GM12878 (cell line): ENCODE measurements around the gene SUFU. TPM values are rescaled to one million over a fixed set of nuclear protein-coding genes. Genes with fewer than 3 reads are reported as not detected.

ENCODE experiments used
- CREB1 ChIP-seq: IDR thresholded peaks from 2 replicates; pipeline ENCODE4 v1.6.1; 2012; ENCODE audit warnings: low read depth, mild to moderate bottlenecking, inconsistent platforms
- IRF4 ChIP-seq: IDR thresholded peaks from 2 replicates; pipeline ENCODE4 v1.6.1; 2011; ENCODE audit warnings: low read depth, low read length
- NBN ChIP-seq: fragments of 450-650 bp; IDR thresholded peaks from 2 replicates; pipeline ENCODE4 v1.6.1; 2016
- POLR2A ChIP-seq: IDR thresholded peaks from 2 replicates; pipeline ENCODE4 v1.6.1; 2011; ENCODE audit warnings: low read depth, mild to moderate bottlenecking, low read length
- RCOR1 ChIP-seq: conservative IDR thresholded peaks from 2 replicates; pipeline ENCODE4 v1.6.1; 2012; ENCODE audit warnings: low read depth, low read length, improper control_type of control experiment
- SMARCA5 ChIP-seq: fragments of 450-650 bp; IDR thresholded peaks from 2 replicates; pipeline ENCODE4 v1.6.1; 2017; ENCODE audit warnings: mild to moderate bottlenecking
- ZNF207 ChIP-seq: fragments of 450-650 bp; IDR thresholded peaks from 2 replicates; pipeline ENCODE4 v1.6.1; 2014; ENCODE audit warnings: antibody characterized with exemption, mild to moderate bottlenecking, borderline replicate concordance
- polyA plus RNA-seq, 11 experiments: library from polyadenylated mRNA; depleted of rRNA in 4 of 11; unstranded in 6 of 11; stranded (reverse) in 5 of 11; fragments of >200 nt; fragmentation: Nextera tagmentation in 4 of 11; fragmentation: Illumina TruSeq in 1 of 11; extraction: Ambion mirVana in 4 of 11; extraction: Trizol in 1 of 11; gene quantifications; 1 replicate in 1 of 11; 2 replicates in 10 of 11; pipeline versions ENCODE4 v1.2.1 to v1.2.3, GENCODE V29; 2011 to 2016; ENCODE audit warnings: inconsistent platforms in 2 of 11, missing spikeins in 2 of 11, low read depth in 1 of 11
- total RNA-seq, 4 experiments: library from RNA; depleted of rRNA in 3 of 4; stranded (reverse); fragments of >200 nt in 3 of 4; fragmentation: Illumina TruSeq in 1 of 4; extraction: Trizol in 1 of 4; gene quantifications; 2 replicates each; pipeline versions ENCODE4 v1.2.1 to v1.2.3, GENCODE V29; 2013 to 2021
- TF ChIP-seq, protein P1 (sequence below): fragments of 450-650 bp; IDR thresholded peaks from 2 replicates; pipeline ENCODE4 v1.6.1; 2017; ENCODE audit warnings: mild to moderate bottlenecking, moderate library complexity
- TF ChIP-seq, protein P2 (sequence below): fragments of 450-650 bp; formaldehyde crosslinking; IDR thresholded peaks from 2 replicates; pipeline ENCODE4 v1.4.0; 2022; ENCODE audit warnings: mild to moderate bottlenecking, moderate library complexity
- TF ChIP-seq, protein P3 (sequence below): fragments of 450-650 bp; IDR thresholded peaks from 2 replicates; pipeline ENCODE4 v1.6.1; 2016; ENCODE audit warnings: mild to moderate bottlenecking, moderate library complexity, borderline replicate concordance
- TF ChIP-seq, protein P4 (sequence below): IDR thresholded peaks from 2 replicates; pipeline ENCODE4 v1.6.1; 2012; ENCODE audit warnings: low read length, inconsistent platforms
- TF ChIP-seq, protein P5 (sequence below): IDR thresholded peaks from 2 replicates; pipeline ENCODE4 v1.6.1; 2011; ENCODE audit warnings: borderline replicate concordance, low read depth, mild to moderate bottlenecking, moderate library complexity, mixed read lengths, low read length; ENCODE audit not compliant: insufficient read depth; ENCODE audit errors: extremely low read length
- TF ChIP-seq, protein P6 (sequence below): IDR thresholded peaks from 2 replicates; pipeline ENCODE4 v1.6.1; 2011; ENCODE audit warnings: low read depth, low read length, improper control_type of control experiment, borderline replicate concordance
- TF ChIP-seq, protein P7 (sequence below): IDR thresholded peaks from 2 replicates; pipeline ENCODE4 v1.6.1; 2012; ENCODE audit warnings: low read depth, low read length, improper control_type of control experiment

Gene SUFU
- total and polyA plus RNA-seq, 10 of the 15 experiments (the other 5 are each of a cell fraction or from before 2014, with no cell fraction given), result 0.68 to 7.7 (median 2.4) TPM

DNA sequence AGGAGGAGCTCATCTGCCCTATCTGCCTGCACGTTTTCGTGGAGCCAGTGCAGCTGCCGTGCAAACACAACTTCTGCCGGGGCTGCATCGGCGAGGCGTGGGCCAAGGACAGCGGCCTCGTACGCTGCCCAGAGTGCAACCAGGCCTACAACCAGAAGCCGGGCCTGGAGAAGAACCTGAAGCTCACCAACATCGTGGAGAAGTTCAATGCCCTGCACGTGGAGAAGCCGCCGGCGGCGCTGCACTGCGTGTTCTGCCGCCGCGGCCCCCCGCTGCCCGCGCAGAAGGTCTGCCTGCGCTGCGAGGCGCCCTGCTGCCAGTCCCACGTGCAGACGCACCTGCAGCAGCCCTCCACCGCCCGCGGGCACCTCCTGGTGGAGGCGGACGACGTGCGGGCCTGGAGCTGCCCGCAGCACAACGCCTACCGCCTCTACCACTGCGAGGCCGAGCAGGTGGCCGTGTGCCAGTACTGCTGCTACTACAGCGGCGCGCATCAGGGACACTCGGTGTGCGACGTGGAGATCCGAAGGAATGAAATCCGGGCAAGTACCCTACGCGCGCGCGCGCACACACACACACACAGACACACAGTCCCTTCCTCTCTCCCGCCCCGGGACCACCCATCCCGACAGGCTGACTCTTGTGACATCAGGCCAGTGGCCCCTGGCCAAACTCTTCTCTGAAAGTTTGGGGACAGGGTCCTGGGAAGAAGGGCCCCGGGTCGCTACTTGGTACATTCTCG, 141.0 kb downstream of the SUFU start (continued):
- peak; percentile 88 for TF ChIP-seq SMARCA5
- TF ChIP-seq, protein P1, sequence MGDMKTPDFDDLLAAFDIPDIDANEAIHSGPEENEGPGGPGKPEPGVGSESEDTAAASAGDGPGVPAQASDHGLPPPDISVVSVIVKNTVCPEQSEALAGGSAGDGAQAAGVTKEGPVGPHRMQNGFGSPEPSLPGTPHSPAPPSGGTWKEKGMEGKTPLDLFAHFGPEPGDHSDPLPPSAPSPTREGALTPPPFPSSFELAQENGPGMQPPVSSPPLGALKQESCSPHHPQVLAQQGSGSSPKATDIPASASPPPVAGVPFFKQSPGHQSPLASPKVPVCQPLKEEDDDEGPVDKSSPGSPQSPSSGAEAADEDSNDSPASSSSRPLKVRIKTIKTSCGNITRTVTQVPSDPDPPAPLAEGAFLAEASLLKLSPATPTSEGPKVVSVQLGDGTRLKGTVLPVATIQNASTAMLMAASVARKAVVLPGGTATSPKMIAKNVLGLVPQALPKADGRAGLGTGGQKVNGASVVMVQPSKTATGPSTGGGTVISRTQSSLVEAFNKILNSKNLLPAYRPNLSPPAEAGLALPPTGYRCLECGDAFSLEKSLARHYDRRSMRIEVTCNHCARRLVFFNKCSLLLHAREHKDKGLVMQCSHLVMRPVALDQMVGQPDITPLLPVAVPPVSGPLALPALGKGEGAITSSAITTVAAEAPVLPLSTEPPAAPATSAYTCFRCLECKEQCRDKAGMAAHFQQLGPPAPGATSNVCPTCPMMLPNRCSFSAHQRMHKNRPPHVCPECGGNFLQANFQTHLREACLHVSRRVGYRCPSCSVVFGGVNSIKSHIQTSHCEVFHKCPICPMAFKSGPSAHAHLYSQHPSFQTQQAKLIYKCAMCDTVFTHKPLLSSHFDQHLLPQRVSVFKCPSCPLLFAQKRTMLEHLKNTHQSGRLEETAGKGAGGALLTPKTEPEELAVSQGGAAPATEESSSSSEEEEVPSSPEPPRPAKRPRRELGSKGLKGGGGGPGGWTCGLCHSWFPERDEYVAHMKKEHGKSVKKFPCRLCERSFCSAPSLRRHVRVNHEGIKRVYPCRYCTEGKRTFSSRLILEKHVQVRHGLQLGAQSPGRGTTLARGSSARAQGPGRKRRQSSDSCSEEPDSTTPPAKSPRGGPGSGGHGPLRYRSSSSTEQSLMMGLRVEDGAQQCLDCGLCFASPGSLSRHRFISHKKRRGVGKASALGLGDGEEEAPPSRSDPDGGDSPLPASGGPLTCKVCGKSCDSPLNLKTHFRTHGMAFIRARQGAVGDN, result peak; percentile 88
- TF ChIP-seq, protein P2, sequence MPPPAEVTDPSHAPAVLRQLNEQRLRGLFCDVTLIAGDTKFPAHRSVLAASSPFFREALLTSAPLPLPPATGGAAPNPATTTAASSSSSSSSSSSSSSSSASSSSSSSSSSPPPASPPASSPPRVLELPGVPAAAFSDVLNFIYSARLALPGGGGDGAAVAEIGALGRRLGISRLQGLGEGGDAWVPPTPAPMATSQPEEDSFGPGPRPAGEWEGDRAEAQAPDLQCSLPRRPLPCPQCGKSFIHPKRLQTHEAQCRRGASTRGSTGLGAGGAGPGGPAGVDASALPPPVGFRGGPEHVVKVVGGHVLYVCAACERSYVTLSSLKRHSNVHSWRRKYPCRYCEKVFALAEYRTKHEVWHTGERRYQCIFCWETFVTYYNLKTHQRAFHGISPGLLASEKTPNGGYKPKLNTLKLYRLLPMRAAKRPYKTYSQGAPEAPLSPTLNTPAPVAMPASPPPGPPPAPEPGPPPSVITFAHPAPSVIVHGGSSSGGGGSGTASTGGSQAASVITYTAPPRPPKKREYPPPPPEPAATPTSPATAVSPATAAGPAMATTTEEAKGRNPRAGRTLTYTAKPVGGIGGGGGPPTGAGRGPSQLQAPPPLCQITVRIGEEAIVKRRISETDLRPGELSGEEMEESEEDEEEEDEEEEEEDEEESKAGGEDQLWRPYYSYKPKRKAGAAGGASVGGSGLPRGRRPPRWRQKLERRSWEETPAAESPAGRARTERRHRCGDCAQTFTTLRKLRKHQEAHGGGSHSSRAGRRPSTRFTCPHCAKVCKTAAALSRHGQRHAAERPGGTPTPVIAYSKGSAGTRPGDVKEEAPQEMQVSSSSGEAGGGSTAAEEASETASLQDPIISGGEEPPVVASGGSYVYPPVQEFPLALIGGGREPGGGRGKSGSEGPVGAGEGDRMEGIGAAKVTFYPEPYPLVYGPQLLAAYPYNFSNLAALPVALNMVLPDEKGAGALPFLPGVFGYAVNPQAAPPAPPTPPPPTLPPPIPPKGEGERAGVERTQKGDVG (CRISPR knock-in tag), result no peak
- TF ChIP-seq, protein P3, sequence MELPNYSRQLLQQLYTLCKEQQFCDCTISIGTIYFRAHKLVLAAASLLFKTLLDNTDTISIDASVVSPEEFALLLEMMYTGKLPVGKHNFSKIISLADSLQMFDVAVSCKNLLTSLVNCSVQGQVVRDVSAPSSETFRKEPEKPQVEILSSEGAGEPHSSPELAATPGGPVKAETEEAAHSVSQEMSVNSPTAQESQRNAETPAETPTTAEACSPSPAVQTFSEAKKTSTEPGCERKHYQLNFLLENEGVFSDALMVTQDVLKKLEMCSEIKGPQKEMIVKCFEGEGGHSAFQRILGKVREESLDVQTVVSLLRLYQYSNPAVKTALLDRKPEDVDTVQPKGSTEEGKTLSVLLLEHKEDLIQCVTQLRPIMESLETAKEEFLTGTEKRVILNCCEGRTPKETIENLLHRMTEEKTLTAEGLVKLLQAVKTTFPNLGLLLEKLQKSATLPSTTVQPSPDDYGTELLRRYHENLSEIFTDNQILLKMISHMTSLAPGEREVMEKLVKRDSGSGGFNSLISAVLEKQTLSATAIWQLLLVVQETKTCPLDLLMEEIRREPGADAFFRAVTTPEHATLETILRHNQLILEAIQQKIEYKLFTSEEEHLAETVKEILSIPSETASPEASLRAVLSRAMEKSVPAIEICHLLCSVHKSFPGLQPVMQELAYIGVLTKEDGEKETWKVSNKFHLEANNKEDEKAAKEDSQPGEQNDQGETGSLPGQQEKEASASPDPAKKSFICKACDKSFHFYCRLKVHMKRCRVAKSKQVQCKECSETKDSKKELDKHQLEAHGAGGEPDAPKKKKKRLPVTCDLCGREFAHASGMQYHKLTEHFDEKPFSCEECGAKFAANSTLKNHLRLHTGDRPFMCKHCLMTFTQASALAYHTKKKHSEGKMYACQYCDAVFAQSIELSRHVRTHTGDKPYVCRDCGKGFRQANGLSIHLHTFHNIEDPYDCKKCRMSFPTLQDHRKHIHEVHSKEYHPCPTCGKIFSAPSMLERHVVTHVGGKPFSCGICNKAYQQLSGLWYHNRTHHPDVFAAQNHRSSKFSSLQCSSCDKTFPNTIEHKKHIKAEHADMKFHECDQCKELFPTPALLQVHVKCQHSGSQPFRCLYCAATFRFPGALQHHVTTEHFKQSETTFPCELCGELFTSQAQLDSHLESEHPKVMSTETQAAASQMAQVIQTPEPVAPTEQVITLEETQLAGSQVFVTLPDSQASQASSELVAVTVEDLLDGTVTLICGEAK, result no peak
- TF ChIP-seq CREB1, result no peak
- peak; percentile 83 for TF ChIP-seq POLR2A
- TF ChIP-seq, protein P4, sequence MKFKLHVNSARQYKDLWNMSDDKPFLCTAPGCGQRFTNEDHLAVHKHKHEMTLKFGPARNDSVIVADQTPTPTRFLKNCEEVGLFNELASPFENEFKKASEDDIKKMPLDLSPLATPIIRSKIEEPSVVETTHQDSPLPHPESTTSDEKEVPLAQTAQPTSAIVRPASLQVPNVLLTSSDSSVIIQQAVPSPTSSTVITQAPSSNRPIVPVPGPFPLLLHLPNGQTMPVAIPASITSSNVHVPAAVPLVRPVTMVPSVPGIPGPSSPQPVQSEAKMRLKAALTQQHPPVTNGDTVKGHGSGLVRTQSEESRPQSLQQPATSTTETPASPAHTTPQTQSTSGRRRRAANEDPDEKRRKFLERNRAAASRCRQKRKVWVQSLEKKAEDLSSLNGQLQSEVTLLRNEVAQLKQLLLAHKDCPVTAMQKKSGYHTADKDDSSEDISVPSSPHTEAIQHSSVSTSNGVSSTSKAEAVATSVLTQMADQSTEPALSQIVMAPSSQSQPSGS, result no peak
- TF ChIP-seq, protein P5, sequence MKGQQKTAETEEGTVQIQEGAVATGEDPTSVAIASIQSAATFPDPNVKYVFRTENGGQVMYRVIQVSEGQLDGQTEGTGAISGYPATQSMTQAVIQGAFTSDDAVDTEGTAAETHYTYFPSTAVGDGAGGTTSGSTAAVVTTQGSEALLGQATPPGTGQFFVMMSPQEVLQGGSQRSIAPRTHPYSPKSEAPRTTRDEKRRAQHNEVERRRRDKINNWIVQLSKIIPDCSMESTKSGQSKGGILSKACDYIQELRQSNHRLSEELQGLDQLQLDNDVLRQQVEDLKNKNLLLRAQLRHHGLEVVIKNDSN, result peak; percentile 48
- peak; percentile 68; the same call in 1 of the 2 replicates for TF ChIP-seq ZNF207
- no peak for TF ChIP-seq IRF4
- TF ChIP-seq, protein P6, sequence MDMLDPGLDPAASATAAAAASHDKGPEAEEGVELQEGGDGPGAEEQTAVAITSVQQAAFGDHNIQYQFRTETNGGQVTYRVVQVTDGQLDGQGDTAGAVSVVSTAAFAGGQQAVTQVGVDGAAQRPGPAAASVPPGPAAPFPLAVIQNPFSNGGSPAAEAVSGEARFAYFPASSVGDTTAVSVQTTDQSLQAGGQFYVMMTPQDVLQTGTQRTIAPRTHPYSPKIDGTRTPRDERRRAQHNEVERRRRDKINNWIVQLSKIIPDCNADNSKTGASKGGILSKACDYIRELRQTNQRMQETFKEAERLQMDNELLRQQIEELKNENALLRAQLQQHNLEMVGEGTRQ, result no peak
- TF ChIP-seq, protein P7, sequence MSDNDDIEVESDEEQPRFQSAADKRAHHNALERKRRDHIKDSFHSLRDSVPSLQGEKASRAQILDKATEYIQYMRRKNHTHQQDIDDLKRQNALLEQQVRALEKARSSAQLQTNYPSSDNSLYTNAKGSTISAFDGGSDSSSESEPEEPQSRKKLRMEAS, result peak; percentile 92
- TF ChIP-seq RCOR1, result no peak
- peak; percentile 47; the same call in 1 of the 2 replicates for TF ChIP-seq NBN
